MM.1S (cell line): Measurements from ENCODE around the gene IFITM5.

Source experiments
- DNase-seq: peaks from one replicate; pipeline ENCODE4 v3.0.0-alpha.2; 2015
- H2AFZ ChIP-seq: fragments of 300-600 bp; sonication (generic); 2 replicates; pipeline ENCODE4 v1.6.0; 2016; ENCODE audit warnings: antibody characterized with exemption, low read length
- H3F3A ChIP-seq: fragments of 300-600 bp; sonication (generic); 2 replicates; pipeline ENCODE4 v1.6.1; 2016; ENCODE audit warnings: mild to moderate bottlenecking, antibody characterized with exemption, low read length, moderate library complexity, mixed read lengths; ENCODE audit not compliant: insufficient read depth
- H3K27ac ChIP-seq: fragments of 300-600 bp; sonication (generic); 2 replicates; pipeline ENCODE4 v1.5.1; 2016; ENCODE audit warnings: mild to moderate bottlenecking, low read length
- H3K27me3 ChIP-seq: fragments of 300-600 bp; sonication (generic); replicated peaks from 2 replicates; pipeline ENCODE4 v1.6.0; 2016; ENCODE audit warnings: low read length; ENCODE audit not compliant: insufficient read depth
- H3K36me3 ChIP-seq: fragments of 300-600 bp; sonication (generic); replicated peaks from 2 replicates; pipeline ENCODE4 v1.6.1; 2016; ENCODE audit warnings: mild to moderate bottlenecking, low read length, mixed read lengths; ENCODE audit not compliant: insufficient read depth
- H3K4me1 ChIP-seq: fragments of 300-600 bp; sonication (generic); 2 replicates; pipeline ENCODE4 v1.6.1; 2016; ENCODE audit warnings: low read length, mixed read lengths
- H3K4me2 ChIP-seq: fragments of 300-600 bp; sonication (generic); 2 replicates; pipeline ENCODE4 v1.6.0; 2016; ENCODE audit warnings: low read depth, low read length
- H3K4me3 ChIP-seq: fragments of 300-600 bp; sonication (generic); 2 replicates; pipeline ENCODE4 v1.5.1; 2016; ENCODE audit warnings: low read length, mixed read lengths
- H3K79me2 ChIP-seq: fragments of 300-600 bp; sonication (generic); 2 replicates; pipeline ENCODE4 v1.6.1; 2016; ENCODE audit warnings: mixed run types, low read length, mixed read lengths
- H3K9ac ChIP-seq: fragments of 300-600 bp; sonication (generic); 2 replicates; pipeline ENCODE4 v1.6.1; 2016; ENCODE audit warnings: low read length, mixed read lengths
- H3K9me2 ChIP-seq: fragments of 300-600 bp; sonication (generic); replicated peaks from 2 replicates; pipeline ENCODE4 v1.6.1; 2016; ENCODE audit warnings: mild to moderate bottlenecking, low read length, mixed read lengths; ENCODE audit not compliant: insufficient read depth
- H3K9me3 ChIP-seq: fragments of 300-600 bp; sonication (generic); replicated peaks from 2 replicates; pipeline ENCODE4 v1.6.1; 2016; ENCODE audit warnings: mild to moderate bottlenecking, low read length, mixed read lengths; ENCODE audit not compliant: insufficient read depth
- H4K20me1 ChIP-seq: fragments of 300-600 bp; sonication (generic); 2 replicates; pipeline ENCODE4 v1.6.1; 2016; ENCODE audit warnings: mild to moderate bottlenecking, low read length, moderate library complexity, mixed read lengths; ENCODE audit not compliant: insufficient read depth
- EZH2 ChIP-seq: fragments of 300-600 bp; sonication (generic); optimal IDR thresholded peaks from 2 replicates; pipeline ENCODE3; 2017; ENCODE audit warnings: low read depth, mild to moderate bottlenecking, antibody characterized with exemption, low read length, mixed read lengths
- EZH2phosphoT487 ChIP-seq: fragments of 300-600 bp; sonication (generic); IDR thresholded peaks from 2 replicates; pipeline ENCODE4 v1.6.1; 2018; ENCODE audit warnings: antibody characterized with exemption, low read length
- TF ChIP-seq, protein P1 (sequence below): fragments of 300-600 bp; sonication (generic); IDR thresholded peaks from 2 replicates; pipeline ENCODE4 v1.5.1; 2016; ENCODE audit warnings: antibody characterized with exemption, low read length, mixed read lengths

IFITM5 gene

DNA sequence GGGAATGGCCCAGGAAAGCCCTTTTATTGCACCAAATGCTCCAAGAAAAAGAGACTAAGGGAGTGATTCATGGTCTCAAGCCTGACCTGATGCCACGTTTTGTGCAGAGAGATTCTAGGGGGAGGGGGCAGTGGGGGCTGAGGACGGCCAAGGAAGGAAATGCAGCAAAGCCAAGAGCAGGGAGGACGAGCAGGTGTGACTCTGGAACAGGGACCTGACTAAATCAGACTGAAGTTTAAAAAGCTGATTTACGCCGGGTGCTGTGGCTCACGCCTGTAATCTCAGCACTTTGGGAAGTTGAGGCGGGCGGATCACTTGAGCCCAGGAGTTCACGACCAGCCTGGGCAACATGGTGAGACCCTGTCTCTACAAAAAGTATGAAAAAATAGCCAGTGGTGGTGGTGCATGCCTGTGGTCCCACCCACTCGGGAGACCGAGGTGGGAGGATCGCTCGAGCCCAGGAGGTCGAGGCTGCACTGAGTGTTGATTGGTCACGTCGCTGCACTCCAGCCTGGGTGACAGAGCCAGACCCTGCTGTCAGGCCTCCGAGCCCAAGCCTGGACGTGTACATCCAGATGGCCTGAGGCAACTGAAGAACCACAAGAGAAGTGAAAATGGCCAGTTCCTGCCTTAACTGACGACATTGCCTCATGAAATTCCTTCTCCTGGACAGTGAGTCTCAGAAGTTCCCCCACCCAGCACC lies 32.2 kb upstream of the IFITM5 start:
- peaks cover 9% of the 10 kb centered on the region for H3F3A ChIP-seq
- H4K20me1 ChIP-seq, result no peaks in the 10 kb centered on the region
- H3K4me2 ChIP-seq, result peak overlapping the region; percentile 78
- no peak for TF ChIP-seq EZH2phosphoT487
- TF ChIP-seq, protein P1, sequence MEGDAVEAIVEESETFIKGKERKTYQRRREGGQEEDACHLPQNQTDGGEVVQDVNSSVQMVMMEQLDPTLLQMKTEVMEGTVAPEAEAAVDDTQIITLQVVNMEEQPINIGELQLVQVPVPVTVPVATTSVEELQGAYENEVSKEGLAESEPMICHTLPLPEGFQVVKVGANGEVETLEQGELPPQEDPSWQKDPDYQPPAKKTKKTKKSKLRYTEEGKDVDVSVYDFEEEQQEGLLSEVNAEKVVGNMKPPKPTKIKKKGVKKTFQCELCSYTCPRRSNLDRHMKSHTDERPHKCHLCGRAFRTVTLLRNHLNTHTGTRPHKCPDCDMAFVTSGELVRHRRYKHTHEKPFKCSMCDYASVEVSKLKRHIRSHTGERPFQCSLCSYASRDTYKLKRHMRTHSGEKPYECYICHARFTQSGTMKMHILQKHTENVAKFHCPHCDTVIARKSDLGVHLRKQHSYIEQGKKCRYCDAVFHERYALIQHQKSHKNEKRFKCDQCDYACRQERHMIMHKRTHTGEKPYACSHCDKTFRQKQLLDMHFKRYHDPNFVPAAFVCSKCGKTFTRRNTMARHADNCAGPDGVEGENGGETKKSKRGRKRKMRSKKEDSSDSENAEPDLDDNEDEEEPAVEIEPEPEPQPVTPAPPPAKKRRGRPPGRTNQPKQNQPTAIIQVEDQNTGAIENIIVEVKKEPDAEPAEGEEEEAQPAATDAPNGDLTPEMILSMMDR, result no peak
- no peak for TF ChIP-seq EZH2
- H3K4me3 ChIP-seq, result no peak overlapping the region
- no peaks in the 10 kb centered on the region for H3K36me3 ChIP-seq
- H3K79me2 ChIP-seq, result no peaks in the 10 kb centered on the region
- H3K27ac ChIP-seq, result peak overlapping the region; percentile 46; the same call in 1 of the 2 replicates
- peaks cover 87% of the 10 kb centered on the region for H3K27me3 ChIP-seq
- DNase-seq, result peak; percentile 38
- H3K9me3 ChIP-seq, result no peaks in the 10 kb centered on the region
- H3K4me1 ChIP-seq, result peaks cover 37% of the 10 kb centered on the region
- no peak overlapping the region for H2AFZ ChIP-seq
- H3K9ac ChIP-seq, result no peak overlapping the region
- no peaks in the 10 kb centered on the region for H3K9me2 ChIP-seq

DNA sequence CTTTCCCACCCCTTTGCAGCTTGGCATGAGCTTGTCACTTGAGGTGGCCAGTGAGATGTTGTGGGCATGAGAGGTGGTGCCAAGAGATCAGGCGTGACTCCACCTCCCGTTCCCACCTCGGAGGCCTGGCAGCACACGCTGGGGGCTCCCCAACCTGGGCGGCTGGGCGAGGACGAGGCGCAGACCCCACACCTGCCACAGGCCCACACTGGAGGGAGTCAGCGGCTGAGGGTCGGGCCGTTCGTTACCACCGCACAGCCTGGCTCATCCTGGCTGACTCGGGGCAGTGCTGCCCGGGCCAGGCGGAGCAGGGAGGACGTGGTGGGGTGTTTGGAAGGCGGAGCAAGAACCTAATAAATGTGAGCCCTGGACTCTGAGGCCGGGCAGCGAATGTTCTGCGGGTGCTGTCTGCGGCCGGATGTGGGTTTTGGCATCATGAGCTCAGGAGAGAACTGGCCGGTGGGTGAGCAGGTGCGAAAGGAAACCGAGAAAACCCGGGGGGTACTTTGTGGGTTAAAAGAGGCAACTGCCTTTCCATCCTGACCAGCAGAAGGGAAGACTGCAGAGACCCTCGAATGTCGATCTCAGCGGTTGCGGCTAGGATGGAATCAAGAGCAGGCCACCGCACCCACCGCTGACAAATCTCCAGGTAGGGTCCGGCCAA lies 31.5 kb upstream of the IFITM5 start:
- H3K4me3 ChIP-seq, result peak overlapping the region; percentile 27; the same call in 1 of the 2 replicates
- no peaks in the 10 kb centered on the region for H3K36me3 ChIP-seq
- H3K27ac ChIP-seq, result peak overlapping the region; percentile 46; the same call in 1 of the 2 replicates
- H3K4me1 ChIP-seq, result peaks cover 37% of the 10 kb centered on the region
- TF ChIP-seq EZH2phosphoT487 (no peak), EZH2 (no peak)
- TF ChIP-seq, protein P1, result no peak
- H4K20me1 ChIP-seq, result no peaks in the 10 kb centered on the region
- no peaks in the 10 kb centered on the region for H3K79me2 ChIP-seq
- no peak overlapping the region for H2AFZ ChIP-seq
- no peaks in the 10 kb centered on the region for H3K9me3 ChIP-seq
- H3K9ac ChIP-seq, result no peak overlapping the region
- H3K9me2 ChIP-seq, result no peaks in the 10 kb centered on the region
- H3K4me2 ChIP-seq, result peak overlapping the region; percentile 78
- H3K27me3 ChIP-seq, result peaks cover 87% of the 10 kb centered on the region
- peak; percentile 86 for DNase-seq
- H3F3A ChIP-seq, result peaks cover 9% of the 10 kb centered on the region

- peaks cover 87% of the 10 kb centered on the region for H3K27me3 ChIP-seq
- no peaks in the 10 kb centered on the region for H3K9me3 ChIP-seq
- no peaks in the 10 kb centered on the region for H4K20me1 ChIP-seq
- H3K27ac ChIP-seq, result no peak overlapping the region
- DNase-seq, result no peak
- H3K4me2 ChIP-seq, result peak overlapping the region; percentile 78
- peaks cover 37% of the 10 kb centered on the region for H3K4me1 ChIP-seq
- no peak overlapping the region for H3K9ac ChIP-seq
- H3K4me3 ChIP-seq, result no peak overlapping the region
- TF ChIP-seq, protein P1, result no peak
- no peak for TF ChIP-seq EZH2
- TF ChIP-seq EZH2phosphoT487, result no peak
- H2AFZ ChIP-seq, result no peak overlapping the region
- no peaks in the 10 kb centered on the region for H3K79me2 ChIP-seq
- H3K9me2 ChIP-seq, result no peaks in the 10 kb centered on the region
- peaks cover 9% of the 10 kb centered on the region for H3F3A ChIP-seq
- no peaks in the 10 kb centered on the region for H3K36me3 ChIP-seq
These were observed 31.0 kb upstream of the IFITM5 start for GRCh38 chr11:330307-330693.
